CD14-positive monocyte (primary cell): ENCODE data around the gene IGLL1. TPM values are rescaled to one million over a fixed set of nuclear protein-coding genes. Genes with fewer than 3 reads are reported as not detected.
"Not testable (repeated sequence)": the region's sequence is repeated elsewhere in the genome, so short reads cannot be mapped to it uniquely, and the experiment has no call there.

ENCODE experiments used
- DNase-seq, 3 donors: peaks; one replicate each; pipeline ENCODE4 v3.0.0-alpha.2; 2011 to 2022
- H2AFZ ChIP-seq: 2 replicates; pipeline ENCODE4 v1.6.0; 2012; ENCODE audit warnings: mild to moderate bottlenecking, low read depth, low read length, inconsistent platforms; ENCODE audit not compliant: insufficient read depth, poor library complexity, severe bottlenecking
- H3K27ac ChIP-seq, 2 donors: 1 replicate in 1 of 2; 2 replicates in 1 of 2; pipeline ENCODE4 v1.5.1; 2012 to 2013; ENCODE audit warnings: low read length in 2 of 2, control low read depth in 1 of 2, inconsistent platforms in 1 of 2, low read depth in 1 of 2, mild to moderate bottlenecking in 1 of 2
- H3K27me3 ChIP-seq, 2 donors: one replicate each; pipeline versions ENCODE4 v1.6.0 to v1.6.1; 2011 to 2013; ENCODE audit warnings: low read length in 2 of 2; ENCODE audit not compliant: control insufficient read depth in 2 of 2, insufficient read depth in 2 of 2
- H3K36me3 ChIP-seq, 2 donors: replicated peaks in 1 of 2; 1 replicate in 1 of 2; 2 replicates in 1 of 2; pipeline versions ENCODE4 v1.5.1 to v1.6.1; 2012 to 2013; ENCODE audit warnings: low read length in 2 of 2, control low read depth in 1 of 2, inconsistent platforms in 1 of 2, mild to moderate bottlenecking in 1 of 2; ENCODE audit not compliant: insufficient read depth in 2 of 2, control insufficient read depth in 1 of 2
- H3K4me1 ChIP-seq, 2 donors: 1 replicate in 1 of 2; 2 replicates in 1 of 2; pipeline versions ENCODE4 v1.5.1 to v1.6.1; 2012 to 2013; ENCODE audit warnings: low read length in 2 of 2, control low read depth in 1 of 2, inconsistent platforms in 1 of 2, mild to moderate bottlenecking in 1 of 2, moderate library complexity in 1 of 2; ENCODE audit not compliant: insufficient read depth in 2 of 2, control insufficient read depth in 1 of 2
- H3K4me2 ChIP-seq: replicated peaks from 2 replicates; pipeline ENCODE3; 2012; ENCODE audit warnings: low read length, moderate library complexity, mild to moderate bottlenecking; ENCODE audit not compliant: poor library complexity, severe bottlenecking; ENCODE audit errors: extremely low read depth
- H3K4me3 ChIP-seq, 3 experiments: fragments of 200-600 bp in 1 of 3; sonication (generic) in 1 of 3; replicated peaks in 1 of 3; 1 replicate in 2 of 3; 2 replicates in 1 of 3; pipeline ENCODE4 v1.5.1; 2011 to 2013; ENCODE audit warnings: low read length in 3 of 3, mild to moderate bottlenecking in 3 of 3, control low read depth in 2 of 3, low read depth in 2 of 3, inconsistent platforms in 1 of 3, moderate library complexity in 1 of 3
- H3K79me2 ChIP-seq: 2 replicates; pipeline ENCODE4 v1.6.0; 2012; ENCODE audit warnings: mild to moderate bottlenecking, control low read depth, inconsistent platforms, low read length, moderate library complexity; ENCODE audit not compliant: insufficient read depth
- H3K9ac ChIP-seq: 2 replicates; pipeline ENCODE4 v1.6.0; 2017; ENCODE audit warnings: low read length, mild to moderate bottlenecking; ENCODE audit not compliant: insufficient read depth, poor library complexity, severe bottlenecking
- H3K9me3 ChIP-seq, 2 donors: replicated peaks in 1 of 2; 1 replicate in 1 of 2; 2 replicates in 1 of 2; pipeline versions ENCODE4 v1.5.1 to v1.6.1; 2012 to 2013; ENCODE audit warnings: low read length in 2 of 2, control low read depth in 1 of 2; ENCODE audit not compliant: control insufficient read depth in 1 of 2, insufficient read depth in 1 of 2
- H4K20me1 ChIP-seq: 2 replicates; pipeline ENCODE4 v1.6.0; 2012; ENCODE audit warnings: mild to moderate bottlenecking, low read length, control low read depth, moderate library complexity; ENCODE audit not compliant: insufficient read depth
- H3K27ac Mint-ChIP-seq, 7 donors: one replicate each; pipeline ENCODE4 v1.8.0; 2020; ENCODE audit warnings: mild to moderate bottlenecking in 7 of 7, mixed read lengths in 7 of 7, moderate library complexity in 6 of 7, inconsistent platforms in 2 of 7
- H3K27me3 Mint-ChIP-seq, 3 donors: one replicate each; pipeline ENCODE4 v1.8.0; 2021 to 2022; ENCODE audit warnings: low read depth in 3 of 3, mild to moderate bottlenecking in 3 of 3, mixed read lengths in 3 of 3, moderate library complexity in 3 of 3, inconsistent platforms in 1 of 3
- H3K36me3 Mint-ChIP-seq, 2 donors: one replicate each; pipeline ENCODE4 v1.8.0; 2020; ENCODE audit warnings: mixed read lengths in 2 of 2, inconsistent platforms in 1 of 2, mild to moderate bottlenecking in 1 of 2
- H3K4me1 Mint-ChIP-seq: one replicate; pipeline ENCODE4 v1.8.0; 2020; ENCODE audit warnings: mild to moderate bottlenecking, mixed read lengths
- H3K4me3 Mint-ChIP-seq, 2 donors: one replicate each; pipeline ENCODE4 v1.8.0; 2020; ENCODE audit warnings: mild to moderate bottlenecking in 2 of 2, mixed read lengths in 2 of 2, moderate library complexity in 1 of 2
- H3K9me3 Mint-ChIP-seq, 7 donors: one replicate each; pipeline ENCODE4 v1.8.0; 2020 to 2022; ENCODE audit warnings: mixed read lengths in 7 of 7, mild to moderate bottlenecking in 6 of 7, moderate library complexity in 6 of 7, inconsistent platforms in 2 of 7
- WGBS: methylation state at CpG from one replicate; pipeline ENCODE4 v1.1.5; 2013; ENCODE audit warnings: missing lambda C conversion rate; ENCODE audit not compliant: insufficient coverage; 5-methylcytosine and 5-hydroxymethylcytosine counted together
- intact Hi-C, 2 donors: fragments of 100-400 bp; cut with micrococcal nuclease; formaldehyde crosslinking; loops; one replicate each; pipeline versions ENCODE4 v1.15.0 to v1.15.1; 2023
- polyA plus RNA-seq, 3 donors: library from polyadenylated mRNA; depleted of rRNA in 1 of 3; unstranded in 2 of 3; stranded (reverse) in 1 of 3; fragments of 300-500 nt in 2 of 3; fragments of >200 nt in 1 of 3; fragmentation: Illumina TruSeq in 2 of 3; gene quantifications; 1 replicate in 2 of 3; 2 replicates in 1 of 3; pipeline ENCODE4 v1.2.3, GENCODE V29; 2012 to 2021
- TF ChIP-seq, protein P1 (sequence below): fragments of 200-600 bp; IDR thresholded peaks from one replicate; pipeline ENCODE4 v1.8.0; 2022; ENCODE audit warnings: antibody characterized with exemption, mild to moderate bottlenecking

The IGLL1 gene
- polyA plus RNA-seq, 3 donors, result not detected

DNA sequence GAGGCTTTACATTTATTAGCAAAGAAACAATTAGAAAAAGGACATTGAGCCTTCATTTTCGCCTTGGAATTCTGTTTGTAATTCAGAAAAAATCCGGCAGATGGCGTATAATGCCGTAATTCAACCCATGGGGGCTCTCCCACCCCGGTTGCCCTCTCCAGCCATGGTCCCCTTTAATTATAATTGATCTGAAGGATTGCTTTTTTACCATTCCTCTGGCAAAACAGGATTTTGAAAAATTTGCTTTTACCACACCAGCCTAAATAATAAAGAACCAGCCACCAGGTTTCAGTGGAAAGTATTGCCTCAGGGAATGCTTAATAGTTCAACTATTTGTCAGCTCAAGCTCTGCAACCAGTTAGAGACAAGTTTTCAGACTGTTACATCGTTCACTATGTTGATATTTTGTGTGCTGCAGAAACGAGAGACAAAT is 38.2 kb downstream of the IGLL1 start:
- H3K4me2 ChIP-seq, H4K20me1 ChIP-seq, H3K9me3 ChIP-seq, H3K79me2 ChIP-seq, DNase-seq, H3K9ac ChIP-seq, H3K4me3 ChIP-seq, H3K4me1 ChIP-seq, H3K27me3 ChIP-seq, H3K36me3 ChIP-seq, H3K9me3 Mint-ChIP-seq, H3K27ac Mint-ChIP-seq, H2AFZ ChIP-seq, H3K4me3 Mint-ChIP-seq, H3K36me3 Mint-ChIP-seq, H3K4me1 Mint-ChIP-seq, H3K27ac ChIP-seq, intact Hi-C loops: not testable (repeated sequence)
- no CpG with 5 or more reads among the region's 7 CpGs for WGBS
- H3K27me3 Mint-ChIP-seq, result peaks cover 3 to 13% (median 8%) of the 10 kb centered on the region in 3 donors
- TF ChIP-seq, protein P1, sequence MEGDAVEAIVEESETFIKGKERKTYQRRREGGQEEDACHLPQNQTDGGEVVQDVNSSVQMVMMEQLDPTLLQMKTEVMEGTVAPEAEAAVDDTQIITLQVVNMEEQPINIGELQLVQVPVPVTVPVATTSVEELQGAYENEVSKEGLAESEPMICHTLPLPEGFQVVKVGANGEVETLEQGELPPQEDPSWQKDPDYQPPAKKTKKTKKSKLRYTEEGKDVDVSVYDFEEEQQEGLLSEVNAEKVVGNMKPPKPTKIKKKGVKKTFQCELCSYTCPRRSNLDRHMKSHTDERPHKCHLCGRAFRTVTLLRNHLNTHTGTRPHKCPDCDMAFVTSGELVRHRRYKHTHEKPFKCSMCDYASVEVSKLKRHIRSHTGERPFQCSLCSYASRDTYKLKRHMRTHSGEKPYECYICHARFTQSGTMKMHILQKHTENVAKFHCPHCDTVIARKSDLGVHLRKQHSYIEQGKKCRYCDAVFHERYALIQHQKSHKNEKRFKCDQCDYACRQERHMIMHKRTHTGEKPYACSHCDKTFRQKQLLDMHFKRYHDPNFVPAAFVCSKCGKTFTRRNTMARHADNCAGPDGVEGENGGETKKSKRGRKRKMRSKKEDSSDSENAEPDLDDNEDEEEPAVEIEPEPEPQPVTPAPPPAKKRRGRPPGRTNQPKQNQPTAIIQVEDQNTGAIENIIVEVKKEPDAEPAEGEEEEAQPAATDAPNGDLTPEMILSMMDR, result peak; percentile 91

DNA sequence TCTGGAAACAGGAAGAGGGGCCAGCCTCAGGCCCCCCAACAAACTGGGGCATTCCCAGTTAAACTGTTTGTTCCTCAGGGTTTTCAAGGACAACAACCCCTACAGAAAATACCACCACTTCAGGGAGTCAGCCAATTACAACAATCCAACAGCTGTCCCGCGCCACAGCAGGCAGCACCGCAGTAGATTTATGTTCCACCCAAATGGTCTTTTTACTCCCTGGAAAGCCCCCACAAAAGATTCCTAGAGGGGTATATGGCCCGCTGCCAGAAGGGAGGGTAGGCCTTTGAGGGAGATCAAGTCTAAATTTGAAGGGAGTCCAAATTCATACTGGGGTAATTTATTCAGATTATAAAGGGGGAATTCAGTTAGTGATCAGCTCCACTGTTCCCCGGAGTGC is 39.3 kb downstream of the IGLL1 start:
- H3K27me3 Mint-ChIP-seq, result peaks cover 0 to 15% (median 10%) of the 10 kb centered on the region in 3 donors
- H3K79me2 ChIP-seq, H3K27me3 ChIP-seq, H3K27ac ChIP-seq, H3K9ac ChIP-seq, H3K4me3 ChIP-seq, H3K4me3 Mint-ChIP-seq, H3K4me1 Mint-ChIP-seq, H3K9me3 ChIP-seq, H2AFZ ChIP-seq, intact Hi-C loops, H3K4me1 ChIP-seq, H3K4me2 ChIP-seq, H3K9me3 Mint-ChIP-seq, H3K27ac Mint-ChIP-seq, DNase-seq, H4K20me1 ChIP-seq, H3K36me3 ChIP-seq, H3K36me3 Mint-ChIP-seq: not testable (repeated sequence)
- WGBS, result no CpG with 5 or more reads among the region's 5 CpGs
